GM23338 (cell line): ENCODE results near the gene SWT1. TPM values are rescaled to one million over a fixed set of nuclear protein-coding genes. Genes with fewer than 3 reads are reported as not detected.

Experiments used
- ATAC-seq: fragments of 200-7000 bp; cut with Tn5 transposase; 3 replicates; pipeline ENCODE4 v1.9.1; 2020
- DNase-seq: peaks from one replicate; pipeline ENCODE4 v3.0.0-alpha.2; 2015; ENCODE audit warnings: low spot score
- H2AFZ ChIP-seq: fragments of 200-600 bp; sonication (generic); 2 replicates; pipeline ENCODE4 v1.8.0; 2016; ENCODE audit warnings: antibody characterized with exemption, mild to moderate bottlenecking, moderate library complexity
- H3F3A ChIP-seq: fragments of 200-600 bp; sonication (generic); replicated peaks from 2 replicates; pipeline ENCODE4 v1.8.0; 2017; ENCODE audit warnings: antibody characterized with exemption, mixed run types, low read depth
- H3K27ac ChIP-seq: fragments of 200-600 bp; sonication (generic); 2 replicates; pipeline ENCODE4 v1.6.1; 2016; ENCODE audit warnings: low read depth
- H3K27me3 ChIP-seq: fragments of 200-600 bp; sonication (generic); 2 replicates; pipeline ENCODE4 v1.8.0; 2016; ENCODE audit warnings: mild to moderate bottlenecking, mixed run types, moderate library complexity; ENCODE audit not compliant: insufficient read depth
- H3K36me3 ChIP-seq: fragments of 200-600 bp; sonication (generic); 2 replicates; pipeline ENCODE4 v1.8.0; 2016; ENCODE audit warnings: mild to moderate bottlenecking; ENCODE audit not compliant: insufficient read depth
- H3K4me1 ChIP-seq: fragments of 200-600 bp; sonication (generic); 2 replicates; pipeline ENCODE4 v1.8.0; 2016; ENCODE audit warnings: mild to moderate bottlenecking, moderate library complexity; ENCODE audit not compliant: insufficient read depth
- H3K4me2 ChIP-seq: fragments of 200-600 bp; sonication (generic); 2 replicates; pipeline ENCODE4 v1.7.1; 2017; ENCODE audit warnings: mixed run types
- H3K4me3 ChIP-seq: fragments of 200-600 bp; sonication (generic); 2 replicates; pipeline ENCODE4 v1.6.1; 2016; ENCODE audit warnings: mixed run types
- H3K79me2 ChIP-seq: fragments of 200-600 bp; sonication (generic); replicated peaks from 2 replicates; pipeline ENCODE4 v1.8.0; 2017; ENCODE audit warnings: mild to moderate bottlenecking; ENCODE audit not compliant: insufficient read depth
- H3K9me2 ChIP-seq: fragments of 200-600 bp; sonication (generic); 2 replicates; pipeline ENCODE4 v1.8.0; 2017; ENCODE audit not compliant: insufficient read depth
- H4K20me1 ChIP-seq: fragments of 200-600 bp; sonication (generic); replicated peaks from 2 replicates; pipeline ENCODE4 v1.8.0; 2017; ENCODE audit warnings: mild to moderate bottlenecking; ENCODE audit not compliant: insufficient read depth
- H3K27ac Mint-ChIP-seq: 2 replicates; pipeline ENCODE4 v1.8.0; 2020; ENCODE audit warnings: inconsistent platforms, mild to moderate bottlenecking, moderate library complexity, mixed read lengths
- H3K27me3 Mint-ChIP-seq: 3 replicates; pipeline ENCODE4 v1.8.0; 2022; ENCODE audit warnings: low read depth, mild to moderate bottlenecking, moderate library complexity, mixed read lengths, inconsistent platforms; ENCODE audit not compliant: insufficient read depth, poor library complexity
- H3K36me3 Mint-ChIP-seq: 3 replicates; pipeline ENCODE4 v1.8.0; 2021; ENCODE audit warnings: low read depth, mild to moderate bottlenecking, inconsistent platforms, moderate library complexity, mixed read lengths
- H3K4me1 Mint-ChIP-seq: 3 replicates; pipeline ENCODE4 v1.8.0; 2020; ENCODE audit warnings: mild to moderate bottlenecking, inconsistent platforms, mixed read lengths
- H3K4me3 Mint-ChIP-seq: 3 replicates; pipeline ENCODE4 v1.8.0; 2021; ENCODE audit warnings: moderate library complexity, mild to moderate bottlenecking, inconsistent platforms, mixed read lengths
- H3K9me3 Mint-ChIP-seq: 3 replicates; pipeline ENCODE4 v1.8.0; 2020; ENCODE audit warnings: moderate library complexity, mild to moderate bottlenecking, inconsistent platforms, mixed read lengths
- CREB1 ChIP-seq: fragments of 250-450 bp; sonication (Bioruptor Pico); IDR thresholded peaks from 2 replicates; pipeline ENCODE4 v1.5.0; 2020; ENCODE audit warnings: low read depth, mild to moderate bottlenecking, moderate library complexity
- EZH2 ChIP-seq: fragments of 200-600 bp; sonication (generic); IDR thresholded peaks from one replicate; pipeline ENCODE4 v1.8.0; 2017; ENCODE audit warnings: antibody characterized with exemption, mild to moderate bottlenecking, low read depth; ENCODE audit not compliant: unreplicated experiment
- EZH2phosphoT487 ChIP-seq: fragments of 200-600 bp; sonication (generic); IDR thresholded peaks from one replicate; pipeline ENCODE4 v1.8.1; 2018; ENCODE audit warnings: antibody characterized with exemption; ENCODE audit not compliant: unreplicated experiment
- JUNB ChIP-seq: IDR thresholded peaks from one replicate; pipeline ENCODE4 v1.6.1; 2016; ENCODE audit warnings: antibody characterized with exemption; ENCODE audit not compliant: unreplicated experiment
- NANOG ChIP-seq: IDR thresholded peaks from 2 replicates; pipeline ENCODE4 v1.6.1; 2016; ENCODE audit warnings: antibody characterized with exemption, borderline replicate concordance
- POLR2AphosphoS5 ChIP-seq: IDR thresholded peaks from 2 replicates; pipeline ENCODE4 v1.6.1; 2016; ENCODE audit warnings: antibody characterized with exemption, low read depth
- STAT1 ChIP-seq: IDR thresholded peaks from one replicate; pipeline ENCODE4 v1.6.1; 2016; ENCODE audit warnings: antibody characterized with exemption; ENCODE audit not compliant: unreplicated experiment
- ZNF114 ChIP-seq: fragments of 250-450 bp; sonication (Bioruptor Pico); IDR thresholded peaks from 2 replicates; pipeline ENCODE4 v1.5.0; 2020; ENCODE audit warnings: mild to moderate bottlenecking, moderate library complexity
- ZNF331 ChIP-seq: fragments of 250-450 bp; sonication (Bioruptor Pico); IDR thresholded peaks from 2 replicates; pipeline ENCODE4 v1.5.0; 2020; ENCODE audit warnings: low read depth, mild to moderate bottlenecking, moderate library complexity
- polyA plus RNA-seq: library from polyadenylated mRNA; unstranded; fragments of >200 nt; fragmentation: Nextera tagmentation; extraction: Ambion mirVana; gene quantifications from 2 replicates; pipeline ENCODE4 v1.2.1, GENCODE V29; 2016
- total RNA-seq: library from RNA; depleted of rRNA; stranded (reverse); fragments of >200 nt; shearing (Covaris generic); gene quantifications from 2 replicates; pipeline ENCODE4 v1.2.3, GENCODE V29; 2014
- TF ChIP-seq, protein P1 (sequence below), 2 experiments: fragments of 200-600 bp in 1 of 2; sonication (generic) in 1 of 2; conservative IDR thresholded peaks; 2 replicates each; pipeline versions ENCODE4 v1.5.1 to v1.6.1; 2016 to 2017; ENCODE audit warnings: antibody characterized with exemption in 2 of 2, low read depth in 2 of 2, mild to moderate bottlenecking in 2 of 2, moderate library complexity in 1 of 2

SWT1 gene
- total and polyA plus RNA-seq, 2 experiments from 2014 or later = 3.6 to 5.7 TPM

DNA sequence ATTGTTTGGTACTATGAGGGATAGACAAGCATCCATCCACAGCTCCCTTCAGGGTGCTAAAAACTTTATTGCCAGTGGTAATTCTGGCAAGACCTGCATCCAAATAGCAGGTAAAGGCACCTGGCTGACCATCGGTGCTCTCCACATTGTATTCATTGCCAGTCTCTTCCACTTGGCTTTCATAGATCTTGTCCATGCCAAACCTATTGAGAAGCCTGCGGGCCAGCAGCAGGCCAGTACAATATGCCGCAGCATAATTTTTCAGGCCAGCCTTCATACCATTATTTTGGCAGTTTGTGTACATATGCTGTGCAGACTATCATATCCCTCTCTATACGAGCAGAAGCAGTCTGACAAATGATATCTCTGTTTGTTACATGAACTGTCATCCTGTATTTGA, 70.2 kb downstream of the SWT1 start:
- Histone ChIP-seq H3K36me3 (no peaks in the 10 kb centered on the region), H3K4me2 (no peak overlapping the region), H3K4me1 (no peaks in the 10 kb centered on the region), H2AFZ (no peak overlapping the region), H3K27me3 (no peaks in the 10 kb centered on the region), H3K9me2 (no peaks in the 10 kb centered on the region), H3K79me2 (no peaks in the 10 kb centered on the region), H3K27ac (no peak overlapping the region), H3K4me3 (no peak overlapping the region), H3F3A (no peaks in the 10 kb centered on the region), H4K20me1 (no peaks in the 10 kb centered on the region)
- no peaks in the 10 kb centered on the region for H3K27me3 Mint-ChIP-seq
- ATAC-seq (no peak), DNase-seq (no peak)
- H3K9me3 Mint-ChIP-seq = peaks cover 17% of the 10 kb centered on the region; the same call in 2 of the 3 replicates
- H3K4me1 Mint-ChIP-seq = no peaks in the 10 kb centered on the region
- peaks cover 25% of the 10 kb centered on the region for H3K36me3 Mint-ChIP-seq
- TF ChIP-seq NANOG (no peak), ZNF331 (CRISPR knock-in tag) (no peak), EZH2phosphoT487 (no peak), STAT1 (no peak), CREB1 (CRISPR knock-in tag) (no peak), JUNB (no peak), EZH2 (no peak)
- TF ChIP-seq, protein P1, sequence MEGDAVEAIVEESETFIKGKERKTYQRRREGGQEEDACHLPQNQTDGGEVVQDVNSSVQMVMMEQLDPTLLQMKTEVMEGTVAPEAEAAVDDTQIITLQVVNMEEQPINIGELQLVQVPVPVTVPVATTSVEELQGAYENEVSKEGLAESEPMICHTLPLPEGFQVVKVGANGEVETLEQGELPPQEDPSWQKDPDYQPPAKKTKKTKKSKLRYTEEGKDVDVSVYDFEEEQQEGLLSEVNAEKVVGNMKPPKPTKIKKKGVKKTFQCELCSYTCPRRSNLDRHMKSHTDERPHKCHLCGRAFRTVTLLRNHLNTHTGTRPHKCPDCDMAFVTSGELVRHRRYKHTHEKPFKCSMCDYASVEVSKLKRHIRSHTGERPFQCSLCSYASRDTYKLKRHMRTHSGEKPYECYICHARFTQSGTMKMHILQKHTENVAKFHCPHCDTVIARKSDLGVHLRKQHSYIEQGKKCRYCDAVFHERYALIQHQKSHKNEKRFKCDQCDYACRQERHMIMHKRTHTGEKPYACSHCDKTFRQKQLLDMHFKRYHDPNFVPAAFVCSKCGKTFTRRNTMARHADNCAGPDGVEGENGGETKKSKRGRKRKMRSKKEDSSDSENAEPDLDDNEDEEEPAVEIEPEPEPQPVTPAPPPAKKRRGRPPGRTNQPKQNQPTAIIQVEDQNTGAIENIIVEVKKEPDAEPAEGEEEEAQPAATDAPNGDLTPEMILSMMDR (conservative IDR thresholded peaks at IDR 0.05; ENCODE audit: low read depth in 2 of 2) = no peak
- H3K4me3 Mint-ChIP-seq = no peak overlapping the region
- no peak overlapping the region for H3K27ac Mint-ChIP-seq

DNA sequence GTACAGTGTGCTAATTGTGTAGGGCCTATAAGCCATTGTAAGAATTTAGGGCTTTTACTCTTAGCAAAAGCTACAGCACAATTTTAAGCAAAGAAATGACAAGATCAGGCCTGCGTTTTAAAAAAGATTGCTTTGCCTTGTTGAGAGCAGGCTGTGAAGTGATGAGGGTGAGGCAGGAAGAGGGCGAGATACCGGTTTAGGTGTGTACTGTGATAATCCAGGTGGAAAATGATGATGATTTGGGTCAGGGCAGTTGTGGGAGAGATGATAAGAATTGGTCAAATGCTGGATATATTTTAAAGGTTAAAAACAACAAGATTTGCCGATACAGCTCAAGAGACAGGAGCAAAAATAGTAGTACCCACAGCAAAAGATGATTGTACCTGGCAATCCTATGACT, 72.0 kb downstream of the SWT1 start:
- Histone ChIP-seq H3K4me2 (no peak overlapping the region), H3K79me2 (no peaks in the 10 kb centered on the region), H3K27me3 (no peaks in the 10 kb centered on the region), H3K9me2 (no peaks in the 10 kb centered on the region), H3K36me3 (no peaks in the 10 kb centered on the region), H3F3A (no peaks in the 10 kb centered on the region), H2AFZ (no peak overlapping the region), H3K4me1 (no peaks in the 10 kb centered on the region), H3K27ac (no peak overlapping the region), H4K20me1 (no peaks in the 10 kb centered on the region), H3K4me3 (no peak overlapping the region)
- Mint-ChIP-seq H3K4me3 (no peak overlapping the region), H3K27ac (no peak overlapping the region), H3K36me3 (peaks cover 12% of the 10 kb centered on the region; the same call in 2 of the 3 replicates), H3K9me3 (peaks cover 10% of the 10 kb centered on the region; the same call in 2 of the 3 replicates), H3K27me3 (no peaks in the 10 kb centered on the region), H3K4me1 (no peaks in the 10 kb centered on the region)
- no peak for DNase-seq
- TF ChIP-seq STAT1 (no peak), ZNF331 (CRISPR knock-in tag) (no peak), EZH2 (no peak), ZNF114 (CRISPR knock-in tag) (no peak), NANOG (no peak), POLR2AphosphoS5 (no peak)
- ATAC-seq = no peak
